Neutrophil (primary cell): ENCODE measurements around the gene MAMLD1.
A peak's percentile ranks its signal among the peaks of the same experiment; 100 is the strongest.

Experiments used
- H3K27ac ChIP-seq: fragments of 200-600 bp; sonication (generic); 2 replicates; pipeline ENCODE4 v1.5.1; 2016; ENCODE audit warnings: mild to moderate bottlenecking, moderate library complexity
- H3K27me3 ChIP-seq: fragments of 200-600 bp; sonication (generic); 2 replicates; pipeline ENCODE4 v1.6.0; 2016; ENCODE audit warnings: mild to moderate bottlenecking
- H3K36me3 ChIP-seq: fragments of 200-600 bp; sonication (generic); 2 replicates; pipeline ENCODE4 v1.5.1; 2017
- H3K4me1 ChIP-seq, 2 experiments: fragments of 200-600 bp in 1 of 2; sonication (generic) in 1 of 2; 1 replicate in 1 of 2; 2 replicates in 1 of 2; pipeline versions ENCODE4 v1.5.1 to v1.6.1; 2013 to 2016; ENCODE audit warnings: low read depth in 1 of 2, low read length in 1 of 2, mild to moderate bottlenecking in 1 of 2, moderate library complexity in 1 of 2; ENCODE audit not compliant: control insufficient read depth in 1 of 2, insufficient read depth in 1 of 2
- H3K4me3 ChIP-seq, 2 experiments: fragments of 200-600 bp in 1 of 2; sonication (generic) in 1 of 2; 1 replicate in 1 of 2; 2 replicates in 1 of 2; pipeline ENCODE4 v1.5.1; 2013 to 2016; ENCODE audit warnings: low read depth in 1 of 2, low read length in 1 of 2, mild to moderate bottlenecking in 1 of 2, moderate library complexity in 1 of 2
- H3K9me3 ChIP-seq: fragments of 200-600 bp; sonication (generic); 2 replicates; pipeline ENCODE4 v1.5.1; 2016
- CTCF ChIP-seq: fragments of 200-600 bp; sonication (generic); IDR thresholded peaks from 2 replicates; pipeline ENCODE4 v1.5.1; 2016; ENCODE audit warnings: antibody characterized with exemption

Gene MAMLD1

GRCh38 chrX:150361777-150362351 is 1.3 kb upstream of the MAMLD1 start:
- H3K27ac ChIP-seq = no peak overlapping the region
- no peak overlapping the region for H3K4me3 ChIP-seq

GRCh38 chrX:150363561-150364346 is 637 bp downstream of the MAMLD1 start:
- no peak for TF ChIP-seq CTCF
- Histone ChIP-seq H3K4me1 (peaks cover 38 to 48% of the 10 kb centered on the region in 2 experiments), H3K27ac (no peak overlapping the region), H3K27me3 (peaks cover 87% of the 10 kb centered on the region), H3K36me3 (no peaks in the 10 kb centered on the region), H3K9me3 (no peaks in the 10 kb centered on the region), H3K4me3 (peak overlapping the region; percentile 31 to 67)

More at GRCh38 chrX:150361777-150362351, 1.3 kb upstream of the MAMLD1 start:
- H3K9me3 ChIP-seq = no peaks in the 10 kb centered on the region
- no peak for TF ChIP-seq CTCF
- peaks cover 38 to 48% of the 10 kb centered on the region in 2 experiments for H3K4me1 ChIP-seq
- H3K36me3 ChIP-seq = no peaks in the 10 kb centered on the region
- H3K27me3 ChIP-seq = peaks cover 84% of the 10 kb centered on the region

GRCh38 chrX:150364347-150365050 is 1.4 kb downstream of the MAMLD1 start:
- no peak for TF ChIP-seq CTCF
- H3K4me3 ChIP-seq = peak overlapping the region; percentile 29 to 67
- H3K36me3 ChIP-seq = no peaks in the 10 kb centered on the region
- no peak overlapping the region for H3K27ac ChIP-seq
- peaks cover 38 to 48% of the 10 kb centered on the region in 2 experiments for H3K4me1 ChIP-seq
- H3K9me3 ChIP-seq = no peaks in the 10 kb centered on the region
- H3K27me3 ChIP-seq = peaks cover 80% of the 10 kb centered on the region

- Histone ChIP-seq H3K27ac (no peak overlapping the region), H3K9me3 (no peaks in the 10 kb centered on the region), H3K27me3 (peaks cover 71% of the 10 kb centered on the region), H3K4me1 (peaks cover 38 to 48% of the 10 kb centered on the region in 2 experiments), H3K36me3 (no peaks in the 10 kb centered on the region), H3K4me3 (peak overlapping the region; percentile 56 to 67)
- peak; percentile 30 for TF ChIP-seq CTCF
Observed at GRCh38 chrX:150365051-150365989, 2.2 kb downstream of the MAMLD1 start.
